WTC11 (cell line): ENCODE data around the gene MTG1. TPM values are rescaled to one million over a fixed set of nuclear protein-coding genes. Genes with fewer than 3 reads are reported as not detected.

Source experiments
- ATAC-seq: fragments of 200-7000 bp; cut with Tn5 transposase; 2 replicates; pipeline ENCODE4 v1.10.0; 2021; ENCODE audit warnings: mild to moderate bottlenecking, moderate library complexity
- CTCF ChIA-PET: fragments of 300-600 bp; sonication (Branson Sonifier 250); formaldehyde crosslinking; loops from one replicate; lab custom pipeline; 2021; ENCODE audit warnings: antibody characterized with exemption; lab: Charles Lee
- POLR2A ChIA-PET: fragments of 350-600 bp; sonication (Branson Sonifier 250); formaldehyde crosslinking; loops from one replicate; lab custom pipeline; 2021; ENCODE audit warnings: antibody characterized with exemption; lab: Charles Lee
- DNase-seq: peaks from one replicate; pipeline ENCODE4 v3.0.0; 2021; ENCODE audit warnings: low spot score
- H3K27ac Mint-ChIP-seq: 2 replicates; pipeline ENCODE4 v1.8.0; 2021; ENCODE audit warnings: mixed read lengths
- H3K27me3 Mint-ChIP-seq: 2 replicates; pipeline ENCODE4 v1.8.0; 2021; ENCODE audit warnings: low read depth, mild to moderate bottlenecking, moderate library complexity, mixed read lengths
- H3K36me3 Mint-ChIP-seq: 2 replicates; pipeline ENCODE4 v1.8.0; 2021; ENCODE audit warnings: mixed read lengths
- H3K4me1 Mint-ChIP-seq: 2 replicates; pipeline ENCODE4 v1.8.0; 2022; ENCODE audit warnings: mixed read lengths
- H3K4me3 Mint-ChIP-seq: 2 replicates; pipeline ENCODE4 v1.8.0; 2021; ENCODE audit warnings: mild to moderate bottlenecking, moderate library complexity, mixed read lengths
- H3K9me3 Mint-ChIP-seq: 2 replicates; pipeline ENCODE4 v1.8.0; 2021; ENCODE audit warnings: mixed read lengths
- AR ChIP-seq: fragments of 250-450 bp; sonication (Bioruptor Pico); IDR thresholded peaks from 2 replicates; pipeline ENCODE4 v1.9.0; 2021; ENCODE audit warnings: mild to moderate bottlenecking
- ATF1 ChIP-seq: sonication (generic); formaldehyde crosslinking; IDR thresholded peaks from 2 replicates; pipeline ENCODE4 v1.8.1; 2023; ENCODE audit warnings: mild to moderate bottlenecking, moderate library complexity, missing genetic modification reagents
- GABPB1 ChIP-seq: sonication (generic); formaldehyde crosslinking; IDR thresholded peaks from 2 replicates; pipeline ENCODE4 v1.8.1; 2023; ENCODE audit warnings: mild to moderate bottlenecking, missing genetic modification reagents
- NFYB ChIP-seq: sonication (generic); formaldehyde crosslinking; conservative IDR thresholded peaks from 2 replicates; pipeline ENCODE4 v1.8.0; 2022; ENCODE audit warnings: low read depth, missing genetic modification reagents
- USF2 ChIP-seq: sonication (generic); formaldehyde crosslinking; IDR thresholded peaks from 2 replicates; pipeline ENCODE4 v1.8.1; 2023; ENCODE audit warnings: mild to moderate bottlenecking, missing genetic modification reagents, moderate library complexity
- ZBTB43 ChIP-seq: sonication (generic); formaldehyde crosslinking; IDR thresholded peaks from 2 replicates; pipeline ENCODE4 v1.8.1; 2023; ENCODE audit warnings: mild to moderate bottlenecking, missing genetic modification reagents
- total RNA-seq: library from RNA; stranded (reverse); gene quantifications from 3 replicates; pipeline ENCODE4 v1.2.3, GENCODE V29; 2021
- TF ChIP-seq, protein P1 (sequence below): sonication (generic); formaldehyde crosslinking; IDR thresholded peaks from 2 replicates; pipeline ENCODE4 v1.8.0; 2023; ENCODE audit warnings: missing genetic modification reagents, mild to moderate bottlenecking, borderline replicate concordance
- TF ChIP-seq, protein P2 (sequence below): sonication (generic); formaldehyde crosslinking; IDR thresholded peaks from 2 replicates; pipeline ENCODE4 v1.8.1; 2023; ENCODE audit warnings: mild to moderate bottlenecking, missing genetic modification reagents, borderline replicate concordance
- TF ChIP-seq, protein P3 (sequence below): sonication (generic); formaldehyde crosslinking; IDR thresholded peaks from 2 replicates; pipeline ENCODE4 v1.8.1; 2023; ENCODE audit warnings: mild to moderate bottlenecking, missing genetic modification reagents
- TF ChIP-seq, protein P4 (sequence below): sonication (generic); formaldehyde crosslinking; IDR thresholded peaks from 2 replicates; pipeline ENCODE4 v1.8.1; 2022; ENCODE audit warnings: low read depth, mild to moderate bottlenecking, moderate library complexity, missing genetic modification reagents, borderline replicate concordance

MTG1 gene
- total RNA-seq, 1 experiment from 2014 or later, result 63.0 TPM

DNA sequence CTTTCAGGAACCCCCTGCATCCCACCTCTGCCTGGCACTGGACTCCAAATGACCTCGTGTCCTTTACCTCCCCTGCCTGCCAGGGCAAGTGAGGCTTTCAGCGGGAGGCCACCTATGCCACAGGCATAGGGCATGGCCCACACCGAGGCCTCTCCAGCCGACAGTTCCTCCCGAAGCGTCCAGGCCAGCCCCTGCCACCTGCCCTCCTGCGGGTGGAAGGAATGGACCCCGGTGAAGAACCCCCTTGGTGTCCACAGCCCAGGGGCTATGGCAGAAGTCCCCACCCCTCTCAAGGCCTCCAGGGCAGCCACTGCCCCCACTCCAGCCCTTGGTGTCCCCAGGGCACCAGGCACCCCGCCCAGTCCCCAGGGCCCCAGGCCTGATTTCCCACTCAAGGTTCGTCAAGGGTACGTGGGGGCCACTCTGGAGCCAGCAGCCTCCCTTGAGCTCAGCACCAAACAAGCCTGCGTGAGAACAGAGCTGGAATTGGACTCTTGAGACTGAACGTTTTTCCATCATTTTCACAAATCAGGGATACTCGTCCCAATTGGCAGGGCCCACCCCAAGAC is 39.2 kb upstream of the MTG1 start:
- TF ChIP-seq NFYB (CRISPR knock-in tag), result no peak
- no peak for TF ChIP-seq USF2
- no peak for TF ChIP-seq ATF1 (CRISPR knock-in tag)
- TF ChIP-seq, protein P1, sequence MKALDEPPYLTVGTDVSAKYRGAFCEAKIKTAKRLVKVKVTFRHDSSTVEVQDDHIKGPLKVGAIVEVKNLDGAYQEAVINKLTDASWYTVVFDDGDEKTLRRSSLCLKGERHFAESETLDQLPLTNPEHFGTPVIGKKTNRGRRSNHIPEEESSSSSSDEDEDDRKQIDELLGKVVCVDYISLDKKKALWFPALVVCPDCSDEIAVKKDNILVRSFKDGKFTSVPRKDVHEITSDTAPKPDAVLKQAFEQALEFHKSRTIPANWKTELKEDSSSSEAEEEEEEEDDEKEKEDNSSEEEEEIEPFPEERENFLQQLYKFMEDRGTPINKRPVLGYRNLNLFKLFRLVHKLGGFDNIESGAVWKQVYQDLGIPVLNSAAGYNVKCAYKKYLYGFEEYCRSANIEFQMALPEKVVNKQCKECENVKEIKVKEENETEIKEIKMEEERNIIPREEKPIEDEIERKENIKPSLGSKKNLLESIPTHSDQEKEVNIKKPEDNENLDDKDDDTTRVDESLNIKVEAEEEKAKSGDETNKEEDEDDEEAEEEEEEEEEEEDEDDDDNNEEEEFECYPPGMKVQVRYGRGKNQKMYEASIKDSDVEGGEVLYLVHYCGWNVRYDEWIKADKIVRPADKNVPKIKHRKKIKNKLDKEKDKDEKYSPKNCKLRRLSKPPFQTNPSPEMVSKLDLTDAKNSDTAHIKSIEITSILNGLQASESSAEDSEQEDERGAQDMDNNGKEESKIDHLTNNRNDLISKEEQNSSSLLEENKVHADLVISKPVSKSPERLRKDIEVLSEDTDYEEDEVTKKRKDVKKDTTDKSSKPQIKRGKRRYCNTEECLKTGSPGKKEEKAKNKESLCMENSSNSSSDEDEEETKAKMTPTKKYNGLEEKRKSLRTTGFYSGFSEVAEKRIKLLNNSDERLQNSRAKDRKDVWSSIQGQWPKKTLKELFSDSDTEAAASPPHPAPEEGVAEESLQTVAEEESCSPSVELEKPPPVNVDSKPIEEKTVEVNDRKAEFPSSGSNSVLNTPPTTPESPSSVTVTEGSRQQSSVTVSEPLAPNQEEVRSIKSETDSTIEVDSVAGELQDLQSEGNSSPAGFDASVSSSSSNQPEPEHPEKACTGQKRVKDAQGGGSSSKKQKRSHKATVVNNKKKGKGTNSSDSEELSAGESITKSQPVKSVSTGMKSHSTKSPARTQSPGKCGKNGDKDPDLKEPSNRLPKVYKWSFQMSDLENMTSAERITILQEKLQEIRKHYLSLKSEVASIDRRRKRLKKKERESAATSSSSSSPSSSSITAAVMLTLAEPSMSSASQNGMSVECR (CRISPR knock-in tag), result no peak
- TF ChIP-seq GABPB1 (CRISPR knock-in tag), result no peak
- TF ChIP-seq, protein P2, sequence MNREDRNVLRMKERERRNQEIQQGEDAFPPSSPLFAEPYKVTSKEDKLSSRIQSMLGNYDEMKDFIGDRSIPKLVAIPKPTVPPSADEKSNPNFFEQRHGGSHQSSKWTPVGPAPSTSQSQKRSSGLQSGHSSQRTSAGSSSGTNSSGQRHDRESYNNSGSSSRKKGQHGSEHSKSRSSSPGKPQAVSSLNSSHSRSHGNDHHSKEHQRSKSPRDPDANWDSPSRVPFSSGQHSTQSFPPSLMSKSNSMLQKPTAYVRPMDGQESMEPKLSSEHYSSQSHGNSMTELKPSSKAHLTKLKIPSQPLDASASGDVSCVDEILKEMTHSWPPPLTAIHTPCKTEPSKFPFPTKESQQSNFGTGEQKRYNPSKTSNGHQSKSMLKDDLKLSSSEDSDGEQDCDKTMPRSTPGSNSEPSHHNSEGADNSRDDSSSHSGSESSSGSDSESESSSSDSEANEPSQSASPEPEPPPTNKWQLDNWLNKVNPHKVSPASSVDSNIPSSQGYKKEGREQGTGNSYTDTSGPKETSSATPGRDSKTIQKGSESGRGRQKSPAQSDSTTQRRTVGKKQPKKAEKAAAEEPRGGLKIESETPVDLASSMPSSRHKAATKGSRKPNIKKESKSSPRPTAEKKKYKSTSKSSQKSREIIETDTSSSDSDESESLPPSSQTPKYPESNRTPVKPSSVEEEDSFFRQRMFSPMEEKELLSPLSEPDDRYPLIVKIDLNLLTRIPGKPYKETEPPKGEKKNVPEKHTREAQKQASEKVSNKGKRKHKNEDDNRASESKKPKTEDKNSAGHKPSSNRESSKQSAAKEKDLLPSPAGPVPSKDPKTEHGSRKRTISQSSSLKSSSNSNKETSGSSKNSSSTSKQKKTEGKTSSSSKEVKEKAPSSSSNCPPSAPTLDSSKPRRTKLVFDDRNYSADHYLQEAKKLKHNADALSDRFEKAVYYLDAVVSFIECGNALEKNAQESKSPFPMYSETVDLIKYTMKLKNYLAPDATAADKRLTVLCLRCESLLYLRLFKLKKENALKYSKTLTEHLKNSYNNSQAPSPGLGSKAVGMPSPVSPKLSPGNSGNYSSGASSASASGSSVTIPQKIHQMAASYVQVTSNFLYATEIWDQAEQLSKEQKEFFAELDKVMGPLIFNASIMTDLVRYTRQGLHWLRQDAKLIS (CRISPR knock-in tag), result no peak
- TF ChIP-seq ZBTB43 (CRISPR knock-in tag), result no peak
- TF ChIP-seq, protein P3, sequence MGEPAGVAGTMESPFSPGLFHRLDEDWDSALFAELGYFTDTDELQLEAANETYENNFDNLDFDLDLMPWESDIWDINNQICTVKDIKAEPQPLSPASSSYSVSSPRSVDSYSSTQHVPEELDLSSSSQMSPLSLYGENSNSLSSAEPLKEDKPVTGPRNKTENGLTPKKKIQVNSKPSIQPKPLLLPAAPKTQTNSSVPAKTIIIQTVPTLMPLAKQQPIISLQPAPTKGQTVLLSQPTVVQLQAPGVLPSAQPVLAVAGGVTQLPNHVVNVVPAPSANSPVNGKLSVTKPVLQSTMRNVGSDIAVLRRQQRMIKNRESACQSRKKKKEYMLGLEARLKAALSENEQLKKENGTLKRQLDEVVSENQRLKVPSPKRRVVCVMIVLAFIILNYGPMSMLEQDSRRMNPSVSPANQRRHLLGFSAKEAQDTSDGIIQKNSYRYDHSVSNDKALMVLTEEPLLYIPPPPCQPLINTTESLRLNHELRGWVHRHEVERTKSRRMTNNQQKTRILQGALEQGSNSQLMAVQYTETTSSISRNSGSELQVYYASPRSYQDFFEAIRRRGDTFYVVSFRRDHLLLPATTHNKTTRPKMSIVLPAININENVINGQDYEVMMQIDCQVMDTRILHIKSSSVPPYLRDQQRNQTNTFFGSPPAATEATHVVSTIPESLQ, result no peak
- no peak for TF ChIP-seq AR (CRISPR knock-in tag)
- TF ChIP-seq, protein P4, sequence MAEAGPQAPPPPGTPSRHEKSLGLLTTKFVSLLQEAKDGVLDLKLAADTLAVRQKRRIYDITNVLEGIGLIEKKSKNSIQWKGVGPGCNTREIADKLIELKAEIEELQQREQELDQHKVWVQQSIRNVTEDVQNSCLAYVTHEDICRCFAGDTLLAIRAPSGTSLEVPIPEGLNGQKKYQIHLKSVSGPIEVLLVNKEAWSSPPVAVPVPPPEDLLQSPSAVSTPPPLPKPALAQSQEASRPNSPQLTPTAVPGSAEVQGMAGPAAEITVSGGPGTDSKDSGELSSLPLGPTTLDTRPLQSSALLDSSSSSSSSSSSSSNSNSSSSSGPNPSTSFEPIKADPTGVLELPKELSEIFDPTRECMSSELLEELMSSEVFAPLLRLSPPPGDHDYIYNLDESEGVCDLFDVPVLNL (CRISPR knock-in tag), result no peak
- TF ChIP-seq, all 79 proteins: peak for 0
- DNase-seq, result no peak
- Mint-ChIP-seq H3K4me3 (no peak overlapping the region), H3K27ac (no peak overlapping the region), H3K4me1 (no peaks in the 10 kb centered on the region), H3K36me3 (no peaks in the 10 kb centered on the region), H3K9me3 (no peaks in the 10 kb centered on the region), H3K27me3 (no peaks in the 10 kb centered on the region; the same call in 1 of the 2 replicates)
- POLR2A ChIA-PET, result no interaction called here
- ATAC-seq, result no peak
- CTCF ChIA-PET, result interaction anchor here (1.3 kb wide), 1 partner anchor 25 kb away, joined by 3 read pairs; no protein-coding TSS in a partner anchor
